Skeletal muscle satellite cell (primary cell): ENCODE measurements around the gene BACH2.
"Not testable (repeated sequence)": the region's sequence is repeated elsewhere in the genome, so short reads cannot be mapped to it uniquely, and the experiment has no call there.

ENCODE experiments used
- H3K27me3 ChIP-seq: 2 replicates; pipeline ENCODE4 v1.7.0; 2013; ENCODE audit warnings: low read length; ENCODE audit not compliant: control insufficient read depth, insufficient read depth
- H3K36me3 ChIP-seq: 2 replicates; pipeline ENCODE4 v1.7.0; 2013; ENCODE audit warnings: mild to moderate bottlenecking, control low read depth, low read length; ENCODE audit not compliant: insufficient read depth
- H3K4me1 ChIP-seq: 2 replicates; pipeline ENCODE4 v1.7.0; 2013; ENCODE audit warnings: low read length; ENCODE audit not compliant: control insufficient read depth, insufficient read depth
- H3K4me2 ChIP-seq: 2 replicates; pipeline ENCODE4 v1.7.0; 2013; ENCODE audit warnings: mild to moderate bottlenecking, low read length
- H3K4me3 ChIP-seq: 2 replicates; pipeline ENCODE4 v1.7.0; 2013; ENCODE audit warnings: low read length
- H3K9ac ChIP-seq: 2 replicates; pipeline ENCODE4 v1.7.0; 2013; ENCODE audit warnings: mild to moderate bottlenecking, low read depth, low read length, moderate library complexity
- H3K9me3 ChIP-seq: replicated peaks from 2 replicates; pipeline ENCODE4 v1.7.0; 2013; ENCODE audit warnings: mild to moderate bottlenecking, control low read depth, low read length

The BACH2 gene

GRCh38 chr6:89979481-89980119 lies 317.0 kb downstream of the BACH2 start:
- H3K4me1 ChIP-seq: peaks cover 26% of the 10 kb centered on the region
- no peak overlapping the region for H3K9ac ChIP-seq
- H3K36me3 ChIP-seq: no peaks in the 10 kb centered on the region
- no peaks in the 10 kb centered on the region for H3K9me3 ChIP-seq
- no peak overlapping the region for H3K4me3 ChIP-seq
- H3K27me3 ChIP-seq: no peaks in the 10 kb centered on the region
- H3K4me2 ChIP-seq: no peak overlapping the region

- Histone ChIP-seq H3K36me3 (no peaks in the 10 kb centered on the region), H3K9me3 (no peaks in the 10 kb centered on the region), H3K9ac (peak overlapping the region; percentile 50), H3K27me3 (no peaks in the 10 kb centered on the region), H3K4me3 (no peak overlapping the region), H3K4me2 (peak overlapping the region; percentile 72), H3K4me1 (peaks cover 23% of the 10 kb centered on the region)
Measured at GRCh38 chr6:89978749-89979145, 317.9 kb downstream of the BACH2 start.

- H3K9me3 ChIP-seq: no peaks in the 10 kb centered on the region
Measured at GRCh38 chr6:89977808-89978748, 318.6 kb downstream of the BACH2 start.

GRCh38 chr6:89976694-89977020 lies 320.0 kb downstream of the BACH2 start:
- Histone ChIP-seq H3K9ac (no peak overlapping the region), H3K27me3 (no peaks in the 10 kb centered on the region), H3K36me3 (no peaks in the 10 kb centered on the region)

More at GRCh38 chr6:89977808-89978748, 318.6 kb downstream of the BACH2 start:
- Histone ChIP-seq H3K4me3 (peak overlapping the region; percentile 42), H3K4me2 (peak overlapping the region; percentile 72), H3K36me3 (no peaks in the 10 kb centered on the region), H3K27me3 (no peaks in the 10 kb centered on the region), H3K4me1 (peaks cover 23% of the 10 kb centered on the region), H3K9ac (peak overlapping the region; percentile 50)

GRCh38 chr6:89975991-89976693 lies 320.5 kb downstream of the BACH2 start:
- Histone ChIP-seq H3K36me3 (no peaks in the 10 kb centered on the region), H3K9ac (no peak overlapping the region), H3K27me3 (no peaks in the 10 kb centered on the region), H3K4me3 (no peak overlapping the region), H3K9me3 (no peaks in the 10 kb centered on the region), H3K4me2 (no peak overlapping the region), H3K4me1 (peaks cover 23% of the 10 kb centered on the region)

More at GRCh38 chr6:89976694-89977020, 320.0 kb downstream of the BACH2 start:
- Histone ChIP-seq H3K4me2 (no peak overlapping the region), H3K4me1 (peaks cover 23% of the 10 kb centered on the region), H3K9me3 (no peaks in the 10 kb centered on the region), H3K4me3 (no peak overlapping the region)

GRCh38 chr6:89975366-89975765 lies 321.3 kb downstream of the BACH2 start:
- Histone ChIP-seq H3K4me1 (peaks cover 26% of the 10 kb centered on the region), H3K4me2 (no peak overlapping the region), H3K36me3 (no peaks in the 10 kb centered on the region), H3K9me3 (no peaks in the 10 kb centered on the region), H3K4me3 (no peak overlapping the region), H3K27me3 (no peaks in the 10 kb centered on the region), H3K9ac (no peak overlapping the region)

- Histone ChIP-seq H3K27me3 (no peaks in the 10 kb centered on the region), H3K4me2 (no peak overlapping the region), H3K36me3 (no peaks in the 10 kb centered on the region), H3K9me3 (no peaks in the 10 kb centered on the region), H3K9ac (no peak overlapping the region), H3K4me1 (peaks cover 26% of the 10 kb centered on the region), H3K4me3 (no peak overlapping the region)
Measured at GRCh38 chr6:89974834-89975233, 321.8 kb downstream of the BACH2 start.

- Histone ChIP-seq H3K27me3 (peaks cover 6% of the 10 kb centered on the region), H3K4me2 (no peak overlapping the region), H3K9me3 (no peaks in the 10 kb centered on the region), H3K4me3 (no peak overlapping the region), H3K36me3 (no peaks in the 10 kb centered on the region), H3K4me1 (peaks cover 3% of the 10 kb centered on the region), H3K9ac (no peak overlapping the region)
Measured at GRCh38 chr6:89972025-89972381, 324.6 kb downstream of the BACH2 start.

- not testable (repeated sequence) for H3K4me2 ChIP-seq, H3K4me1 ChIP-seq, H3K27me3 ChIP-seq, H3K9ac ChIP-seq, H3K9me3 ChIP-seq, H3K36me3 ChIP-seq, H3K4me3 ChIP-seq
Measured at GRCh38 chr6:89971338-89972024, 325.2 kb downstream of the BACH2 start.

GRCh38 chr6:89970609-89971337 lies 325.9 kb downstream of the BACH2 start:
- H3K36me3 ChIP-seq: no peaks in the 10 kb centered on the region

More at GRCh38 chr6:89970609-89971337, 325.9 kb downstream of the BACH2 start:
- Histone ChIP-seq H3K4me1 (peaks cover 3% of the 10 kb centered on the region), H3K4me2 (no peak overlapping the region), H3K9ac (no peak overlapping the region), H3K4me3 (no peak overlapping the region), H3K9me3 (no peaks in the 10 kb centered on the region), H3K27me3 (peaks cover 6% of the 10 kb centered on the region)
